HG03460 (cell line): Measurements from ENCODE around the gene KIF21A.
A peak's percentile ranks its signal among the peaks of the same experiment; 100 is the strongest.

Experiments used
- ATAC-seq: cut with Tn5 transposase; IDR thresholded peaks from one replicate; pipeline ENCODE4 v1.9.1; 2021; ENCODE audit not compliant: unreplicated experiment

The KIF21A gene

DNA sequence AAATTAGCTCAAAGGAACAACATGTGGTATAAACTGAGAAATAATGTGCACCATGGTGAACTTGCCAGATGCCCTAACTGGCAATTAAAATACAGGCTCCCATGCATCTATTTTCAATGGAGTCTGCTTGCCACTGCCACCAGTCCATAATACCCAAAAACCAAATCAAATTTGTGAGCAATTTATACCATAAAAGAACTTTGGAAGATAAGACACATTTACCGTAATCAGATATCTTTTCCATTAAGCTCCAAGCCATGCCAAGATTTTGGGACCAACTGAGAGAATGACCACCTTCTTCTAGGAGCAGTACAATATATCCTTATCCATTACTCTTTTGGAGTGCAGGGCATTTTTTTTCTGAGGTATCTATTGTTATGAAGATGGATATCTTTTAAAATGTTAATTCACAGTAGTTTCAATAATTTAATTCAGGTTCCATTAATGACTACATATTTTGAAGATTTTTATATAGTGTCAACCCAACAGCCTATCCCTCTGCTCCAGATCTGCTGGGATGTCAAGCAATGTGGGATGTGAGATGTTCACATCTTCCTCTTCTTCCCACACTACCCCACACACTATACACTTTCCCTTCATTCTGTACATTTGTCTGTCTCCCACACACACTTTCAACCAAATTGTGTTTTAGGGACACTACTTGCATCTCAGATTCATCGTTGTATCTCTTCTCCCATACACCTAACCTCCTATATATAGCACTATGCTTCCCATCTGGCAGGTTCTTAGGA, 53.3 kb downstream of the KIF21A start:
- ATAC-seq = no peak

DNA sequence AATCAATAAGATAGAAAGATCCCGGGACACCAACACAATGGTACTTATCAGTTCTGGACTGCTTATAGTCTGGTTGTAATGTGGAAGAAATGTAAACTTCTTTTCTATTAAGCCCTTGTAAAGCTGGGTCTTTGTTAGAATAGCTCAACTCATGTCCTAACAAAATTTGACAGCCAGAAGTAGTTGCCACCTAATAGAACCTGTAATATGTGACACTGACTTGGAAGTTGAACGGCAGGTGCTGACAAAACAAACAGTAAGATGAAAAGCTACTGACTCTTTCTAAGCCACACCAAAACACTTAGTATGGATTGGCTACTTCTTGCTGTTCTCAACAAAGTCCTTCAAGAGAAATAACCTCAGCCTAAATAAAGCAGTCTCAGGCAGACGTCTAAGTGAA, 56.6 kb downstream of the KIF21A start:
- ATAC-seq = no peak

DNA sequence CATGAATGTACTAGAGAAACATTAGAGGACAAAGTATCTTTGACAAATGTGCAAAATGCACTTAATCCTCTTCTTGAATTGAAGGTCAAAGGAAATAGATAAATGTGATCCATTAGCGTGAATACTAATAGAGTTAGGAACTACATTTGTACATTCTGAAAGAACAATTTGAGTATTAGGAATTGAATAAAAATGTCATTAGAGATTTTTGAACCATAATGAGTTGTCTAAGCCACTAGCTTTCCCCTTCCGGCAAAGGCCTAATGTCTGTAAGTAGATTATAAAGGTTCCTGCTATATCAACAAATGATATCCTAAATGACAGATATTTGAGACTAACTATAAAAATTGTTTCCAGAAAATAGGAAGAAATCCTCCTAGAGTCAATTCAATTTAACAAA, 59.8 kb downstream of the KIF21A start:
- no peak for ATAC-seq

DNA sequence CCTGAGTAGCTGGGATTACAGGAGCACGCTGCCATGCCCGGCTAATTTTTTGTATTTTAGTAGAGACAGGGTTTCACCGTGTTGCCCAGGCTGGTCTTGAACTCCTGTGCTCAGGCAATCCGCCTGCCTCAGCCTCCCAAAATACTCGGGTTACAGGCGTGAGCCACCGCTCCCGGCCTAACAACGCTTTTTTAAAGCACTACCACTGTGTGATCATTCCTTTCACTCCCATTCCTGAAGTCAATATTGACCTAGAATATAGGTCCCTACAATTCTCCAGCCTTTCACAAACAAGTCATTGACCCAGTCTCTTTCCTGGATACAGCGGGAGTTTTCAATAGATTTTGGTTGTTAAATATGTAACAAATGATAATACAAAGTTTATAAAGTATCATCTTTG, 62.8 kb downstream of the KIF21A start:
- no peak for ATAC-seq

DNA sequence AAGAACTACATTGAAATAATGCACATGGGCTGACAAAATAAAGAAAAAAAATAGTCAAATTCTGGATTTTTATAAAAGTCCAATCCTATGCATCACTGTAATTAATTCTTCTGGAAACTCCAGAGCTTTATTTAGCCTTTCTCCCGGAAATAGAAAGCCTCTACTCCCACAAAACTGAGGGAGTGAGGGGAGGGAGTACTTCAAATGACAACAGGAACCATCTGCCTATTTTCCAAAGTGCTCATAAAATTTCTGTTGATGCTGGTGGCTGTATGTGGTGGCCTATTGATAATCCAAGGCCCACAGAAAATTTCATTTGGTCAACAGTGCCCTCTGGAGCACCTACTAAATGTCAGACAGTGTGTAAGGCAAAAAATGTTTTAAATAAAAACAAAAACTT, 64.6 kb downstream of the KIF21A start:
- no peak for ATAC-seq

DNA sequence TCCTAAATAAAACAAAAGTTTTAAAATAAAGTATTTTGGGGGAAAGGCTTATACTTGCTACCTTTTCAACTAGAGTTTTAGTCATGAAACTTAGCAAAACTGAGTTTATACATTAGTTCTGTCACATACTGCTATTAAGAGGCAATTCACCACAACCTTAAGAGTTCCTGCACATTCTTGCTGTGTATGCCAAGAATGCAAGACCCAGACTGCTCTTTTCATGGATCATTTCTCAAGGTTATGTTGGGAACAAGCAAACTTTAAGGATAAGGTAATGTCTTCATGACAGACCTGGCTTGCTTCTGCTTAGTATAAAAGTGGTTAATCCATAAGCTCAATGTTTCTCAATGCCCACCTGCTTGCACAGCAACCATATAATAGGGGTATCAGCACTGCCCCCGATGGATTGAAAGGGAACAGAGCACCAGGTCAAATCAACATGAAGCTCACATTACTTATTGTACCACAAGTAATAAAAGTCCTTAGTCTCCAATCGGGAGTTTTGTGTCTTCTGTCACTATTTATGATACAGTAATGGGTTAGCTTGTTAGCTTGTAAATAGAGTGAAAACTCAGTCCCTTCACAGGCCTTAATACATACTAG, 67.6 kb downstream of the KIF21A start:
- ATAC-seq = no peak

DNA sequence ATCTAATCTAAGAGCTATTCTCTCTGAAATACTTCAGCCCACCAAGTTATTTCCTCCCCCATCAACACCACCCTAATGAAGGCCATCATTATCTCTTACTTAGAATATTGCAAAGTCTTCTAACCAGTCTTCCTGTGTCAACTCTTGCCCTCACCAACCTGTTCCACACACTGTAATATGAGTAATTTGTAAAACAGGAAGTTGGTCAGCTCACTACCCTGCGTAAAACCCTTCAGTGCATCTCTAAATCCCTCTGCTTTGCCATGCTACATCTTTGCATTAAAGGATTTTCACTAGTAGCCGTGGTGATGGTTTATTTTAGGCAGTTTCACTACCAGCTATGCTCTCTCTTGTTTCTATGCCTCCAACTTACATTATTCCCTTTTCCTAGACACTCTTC, 70.0 kb downstream of the KIF21A start:
- peak; percentile 67 for ATAC-seq

DNA sequence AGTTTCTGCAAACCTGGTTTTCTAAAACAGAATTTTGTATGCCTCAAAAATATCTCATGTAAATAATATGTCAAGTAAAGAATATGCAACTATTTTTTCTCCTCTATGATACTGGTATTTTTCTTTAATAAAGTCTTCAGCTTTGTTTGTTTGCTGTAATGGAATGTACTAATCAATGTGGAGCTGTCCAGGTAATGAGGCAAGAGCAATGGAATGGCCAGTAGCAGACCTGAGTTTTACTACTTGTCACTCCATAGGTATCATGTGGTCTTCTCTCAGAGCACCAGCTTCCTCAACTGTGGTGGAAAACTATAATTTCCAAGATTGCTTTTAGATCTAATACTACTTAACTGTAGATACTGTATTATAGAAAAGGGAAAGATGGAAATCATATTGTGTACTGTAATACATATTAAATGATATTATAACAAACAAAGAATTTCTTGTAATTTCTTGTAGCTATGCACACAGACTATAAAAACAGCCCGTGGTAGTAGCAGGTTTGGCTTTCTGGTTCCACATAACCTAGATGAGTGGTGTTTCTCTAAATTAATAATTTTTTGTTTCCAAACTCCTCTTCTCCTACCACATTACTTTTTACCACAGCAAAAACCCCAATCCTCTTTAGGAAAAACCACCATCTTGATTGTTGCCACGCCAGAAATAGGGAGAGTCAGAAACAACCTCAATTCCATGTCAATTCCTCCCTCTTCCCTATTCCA, 70.6 kb downstream of the KIF21A start:
- ATAC-seq = no peak

DNA sequence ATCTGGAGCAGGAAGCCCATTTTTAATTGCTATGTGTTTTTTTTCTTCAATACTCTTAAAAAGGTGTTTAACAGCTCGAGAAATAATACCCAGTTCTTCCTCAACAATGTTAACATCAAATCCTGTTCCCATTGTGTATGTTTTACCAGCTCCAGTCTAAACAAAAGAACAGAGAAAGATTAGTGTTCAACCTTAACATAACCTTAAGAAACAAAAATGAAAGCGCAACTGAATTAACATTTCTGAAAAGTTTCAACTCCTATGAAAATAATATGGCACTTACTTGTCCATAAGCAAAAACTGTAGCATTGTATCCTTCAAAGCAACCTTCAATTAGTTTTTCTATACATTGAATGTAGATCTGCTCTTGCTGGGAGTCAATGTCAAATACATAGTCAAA, 73.2 kb downstream of the KIF21A start:
- no peak for ATAC-seq

DNA sequence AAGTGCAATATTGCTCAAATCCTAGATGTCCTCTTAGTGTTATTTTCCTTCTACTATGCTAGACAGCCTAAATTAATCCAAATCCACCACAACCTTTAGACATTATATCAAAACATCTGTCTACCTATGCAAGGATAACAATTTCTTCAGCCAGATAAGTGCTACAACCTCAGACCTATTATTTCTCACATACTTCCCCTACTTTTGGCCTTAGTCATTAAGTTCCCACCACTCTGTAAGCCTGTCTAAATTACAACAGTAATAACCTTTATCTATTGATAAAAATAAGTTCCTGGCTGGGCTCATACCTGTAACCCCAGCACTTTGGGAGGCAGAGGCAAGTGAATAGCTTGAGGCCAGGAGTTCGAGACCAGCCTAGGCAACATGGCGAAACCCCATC, 74.0 kb downstream of the KIF21A start:
- no peak for ATAC-seq

DNA sequence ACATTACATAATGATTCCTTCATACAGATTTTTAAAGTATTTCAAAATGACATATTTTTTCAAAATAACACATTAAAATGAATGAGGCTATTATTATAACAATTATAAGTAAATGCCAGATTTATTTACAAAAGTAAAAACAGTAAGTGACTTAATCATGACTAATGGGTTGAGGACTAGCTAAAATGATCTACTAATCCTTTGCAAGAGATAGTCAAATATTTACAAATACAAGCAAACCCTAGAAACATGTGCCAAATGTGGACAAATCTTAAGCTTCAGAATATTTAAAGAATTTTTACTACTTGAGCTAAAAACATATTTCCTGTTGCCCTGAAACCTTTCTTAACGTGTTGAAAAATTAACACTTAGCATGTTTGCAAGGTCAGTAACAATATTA, 74.8 kb downstream of the KIF21A start:
- no peak for ATAC-seq

DNA sequence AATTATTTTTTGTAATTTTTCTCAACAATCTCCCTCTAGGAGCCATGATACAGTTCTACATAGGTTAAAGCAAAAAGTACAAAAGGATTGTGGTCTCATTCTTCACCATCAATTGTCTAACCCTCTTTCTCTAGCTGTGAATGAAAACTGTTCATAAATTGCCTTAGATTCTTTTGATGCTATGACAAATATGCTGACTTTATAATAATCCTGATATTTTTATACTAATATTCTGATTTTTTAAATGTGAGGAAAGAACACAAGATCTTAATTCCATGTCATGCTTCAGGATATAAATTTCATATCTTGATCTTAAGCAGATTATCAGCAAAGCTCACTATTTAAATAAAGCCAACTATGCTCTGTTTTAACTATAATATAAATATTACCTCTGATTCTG, 75.4 kb downstream of the KIF21A start:
- no peak for ATAC-seq

DNA sequence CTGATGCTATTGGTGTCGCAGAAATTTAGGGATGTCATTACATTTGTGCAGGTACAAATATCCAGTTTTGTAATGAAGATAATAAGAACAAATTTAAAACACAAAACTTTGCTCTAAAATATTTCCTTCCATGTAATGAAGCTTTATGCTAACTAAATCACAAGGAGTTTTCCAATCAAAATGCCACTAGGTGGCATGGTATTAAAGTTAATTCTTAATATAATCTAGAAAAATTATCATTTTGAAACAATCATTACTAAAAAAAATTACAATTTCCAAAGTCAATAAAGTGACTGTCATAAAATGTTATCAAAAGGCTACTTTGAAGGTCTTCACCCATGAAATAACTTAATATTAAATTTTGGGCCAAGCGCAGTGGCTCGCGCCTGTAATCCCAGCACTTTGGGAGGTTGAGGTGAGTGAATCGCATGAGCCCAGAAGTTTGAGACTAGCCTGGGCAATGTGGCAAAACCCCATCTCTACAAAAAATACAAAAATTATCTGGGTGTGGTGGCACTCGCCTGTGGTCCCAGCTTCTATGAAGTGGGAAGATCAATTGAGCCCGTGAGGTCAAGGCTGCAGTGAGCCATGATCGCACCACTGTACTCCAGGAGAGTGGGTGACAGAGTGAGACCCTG, 77.4 kb downstream of the KIF21A start:
- no peak for ATAC-seq

DNA sequence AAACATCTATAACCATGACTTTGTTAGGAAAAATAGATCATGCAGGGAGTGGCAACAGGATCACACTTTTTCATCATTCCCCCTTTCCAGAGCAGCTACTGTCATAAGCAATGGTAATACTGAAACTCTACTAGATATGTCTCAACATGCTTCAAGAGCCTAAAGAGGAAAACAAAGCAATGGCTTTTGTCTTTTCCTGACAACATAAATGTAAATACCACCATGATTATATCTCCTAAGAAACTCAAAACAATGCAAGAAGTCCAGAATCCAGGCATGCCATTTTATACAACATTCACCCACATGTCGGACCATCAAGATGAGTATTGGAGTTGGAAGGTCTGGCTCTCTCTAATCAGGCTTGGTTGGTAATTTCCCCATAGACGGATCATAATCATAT, 78.7 kb downstream of the KIF21A start:
- no peak for ATAC-seq

DNA sequence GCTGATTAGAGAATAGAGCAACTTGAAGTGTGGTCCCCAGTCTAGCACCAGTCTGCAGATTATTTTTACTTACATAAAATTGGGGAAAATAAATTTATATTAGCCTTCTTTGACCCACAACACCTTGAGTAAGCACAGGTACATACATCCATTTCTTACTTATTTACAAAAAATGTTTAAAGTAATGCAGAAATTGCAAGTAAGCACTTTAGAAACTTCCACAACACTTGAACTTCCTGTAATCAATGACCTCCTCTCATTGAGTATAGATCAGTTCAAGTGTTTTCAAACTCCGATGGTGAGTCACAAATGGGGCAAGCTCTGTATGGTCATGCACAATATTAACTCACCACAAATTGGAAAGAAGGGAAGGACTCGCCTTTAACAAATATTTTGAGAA, 83.3 kb downstream of the KIF21A start:
- ATAC-seq = no peak

DNA sequence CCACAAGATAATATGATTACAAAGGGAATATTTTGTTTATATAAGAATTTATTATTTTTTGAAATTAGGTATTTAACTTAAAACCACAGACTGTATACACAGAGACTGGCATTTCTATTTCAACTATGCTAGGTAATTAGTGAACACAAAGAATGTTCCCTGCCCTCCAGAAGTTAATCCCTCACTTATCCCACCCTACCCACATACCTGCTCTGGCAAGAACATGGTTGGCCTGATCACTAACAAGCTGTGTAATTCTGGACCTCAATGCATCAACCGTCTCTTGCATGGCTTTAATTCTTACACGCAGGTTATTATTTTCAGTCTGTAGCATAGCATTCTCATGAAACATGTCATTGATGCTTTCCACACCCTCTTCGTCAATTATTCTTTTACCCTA, 85.9 kb downstream of the KIF21A start:
- no peak for ATAC-seq

DNA sequence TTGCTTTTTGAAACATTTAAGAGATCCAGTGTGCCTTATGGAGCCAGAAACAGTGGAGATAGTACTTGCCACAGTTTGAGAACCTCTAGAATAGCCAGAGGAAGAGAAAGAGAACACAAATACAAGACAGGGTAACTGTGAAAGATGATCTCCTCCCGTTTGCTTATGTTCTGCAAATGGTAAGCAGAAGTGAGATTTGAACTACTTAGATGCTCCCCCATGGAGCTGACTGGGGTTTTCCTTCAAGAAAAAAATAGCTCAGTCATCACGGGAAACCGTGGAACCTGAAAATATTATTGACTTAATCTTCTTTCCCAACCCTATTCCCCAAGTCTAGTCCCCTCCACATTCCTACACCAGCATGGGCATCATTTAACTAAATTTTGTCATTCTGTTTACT, 87.1 kb downstream of the KIF21A start:
- no peak for ATAC-seq

DNA sequence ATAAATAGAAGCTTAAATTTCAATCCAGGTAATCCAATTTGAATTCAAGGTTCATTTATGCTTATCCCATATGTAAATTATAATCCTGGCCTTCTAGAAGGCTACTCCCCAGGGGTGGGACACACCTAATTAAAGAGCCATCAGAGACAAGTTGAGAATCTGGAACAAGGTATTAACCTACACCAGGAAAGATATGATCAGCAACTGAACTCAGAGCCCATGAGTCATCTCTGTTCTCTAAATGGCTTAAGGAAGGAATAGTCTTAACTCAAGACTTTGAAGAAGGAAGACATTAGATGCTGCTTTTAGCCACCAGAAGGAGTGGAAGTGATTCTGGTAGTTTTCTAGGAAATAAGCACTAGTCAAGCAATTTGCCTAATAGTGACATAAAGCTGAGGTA, 88.0 kb downstream of the KIF21A start:
- ATAC-seq = no peak

DNA sequence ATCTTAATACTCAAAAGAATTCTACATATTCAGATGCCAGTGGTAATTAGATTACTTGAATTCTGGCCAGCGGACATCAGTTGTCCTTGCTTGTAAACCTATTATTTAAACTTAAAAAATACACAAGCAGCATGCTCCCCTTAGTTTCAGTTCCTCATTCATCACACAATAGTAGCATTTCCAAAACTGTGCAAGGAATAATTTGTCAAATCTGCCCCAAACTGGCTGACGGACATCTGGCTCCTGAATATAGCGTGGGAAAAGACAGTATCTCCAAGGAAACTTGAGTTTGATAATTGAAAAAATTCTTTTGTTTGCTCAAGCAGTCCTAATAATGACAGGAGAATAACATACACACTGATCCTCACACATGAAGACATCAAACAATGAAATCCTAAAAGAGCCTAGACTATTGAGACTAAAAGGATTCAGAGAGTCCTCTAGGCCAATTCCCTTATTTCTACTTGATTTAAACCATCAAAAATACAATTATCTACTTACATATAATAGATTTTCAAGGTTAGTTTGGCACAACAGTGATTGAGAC, 90.4 kb downstream of the KIF21A start:
- ATAC-seq = no peak

DNA sequence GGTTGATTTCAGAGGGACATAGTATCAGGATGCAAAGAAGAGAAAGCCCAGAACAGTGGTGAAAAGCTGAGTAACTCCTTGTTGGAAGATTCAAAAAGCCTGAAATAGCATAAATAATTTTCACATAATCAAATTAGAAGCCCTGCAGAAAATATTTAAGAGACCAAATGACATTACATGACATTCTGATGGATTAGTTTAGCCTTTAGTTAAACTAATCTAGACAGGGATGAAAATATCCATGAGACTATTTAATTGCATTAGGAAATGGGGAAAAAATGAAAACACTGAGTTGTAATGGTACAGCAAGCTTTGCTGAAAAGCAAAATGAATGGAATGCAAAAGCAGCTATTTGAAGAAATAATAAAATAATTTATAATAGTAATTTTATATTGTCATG, 91.8 kb downstream of the KIF21A start:
- ATAC-seq = no peak

DNA sequence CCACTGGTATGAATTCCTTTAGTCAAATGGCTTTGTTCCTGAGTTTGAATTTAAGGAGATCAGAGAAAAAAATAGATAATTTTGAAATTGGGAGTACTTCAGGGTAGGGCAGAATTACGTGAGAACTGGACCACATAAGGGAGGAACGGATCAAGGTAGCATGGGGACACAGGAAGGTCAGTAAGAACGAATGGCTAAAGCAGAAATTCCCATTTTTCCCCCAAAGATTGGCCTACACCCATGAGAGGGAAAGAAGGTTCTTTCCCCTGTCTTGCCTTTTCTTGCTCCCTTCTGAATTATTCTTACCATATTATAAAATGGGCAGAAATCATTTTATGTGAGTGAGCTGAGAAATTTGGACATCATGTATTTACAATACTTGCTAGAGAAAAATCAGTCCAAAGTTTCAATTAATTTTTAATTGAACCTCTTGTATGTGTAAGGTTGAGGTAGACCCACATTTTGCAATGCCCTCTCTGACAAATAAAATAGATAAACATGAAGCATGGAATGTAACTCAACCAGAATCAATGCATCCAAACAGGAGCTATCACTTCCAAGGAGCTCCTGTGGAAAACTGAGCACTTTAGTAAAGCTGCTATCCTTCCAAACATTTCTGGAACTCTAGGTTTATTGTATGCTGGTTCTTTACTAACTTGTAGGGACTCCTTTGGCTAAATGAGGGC, 93.8 kb downstream of the KIF21A start:
- ATAC-seq = no peak
